ENCODE measurements around the gene VSIG8.

VSIG8 gene

GRCh38 chr1:159854693-159855192, 7.7 kb downstream of the VSIG8 start:
- DNase-seq, result no peak

DNA sequence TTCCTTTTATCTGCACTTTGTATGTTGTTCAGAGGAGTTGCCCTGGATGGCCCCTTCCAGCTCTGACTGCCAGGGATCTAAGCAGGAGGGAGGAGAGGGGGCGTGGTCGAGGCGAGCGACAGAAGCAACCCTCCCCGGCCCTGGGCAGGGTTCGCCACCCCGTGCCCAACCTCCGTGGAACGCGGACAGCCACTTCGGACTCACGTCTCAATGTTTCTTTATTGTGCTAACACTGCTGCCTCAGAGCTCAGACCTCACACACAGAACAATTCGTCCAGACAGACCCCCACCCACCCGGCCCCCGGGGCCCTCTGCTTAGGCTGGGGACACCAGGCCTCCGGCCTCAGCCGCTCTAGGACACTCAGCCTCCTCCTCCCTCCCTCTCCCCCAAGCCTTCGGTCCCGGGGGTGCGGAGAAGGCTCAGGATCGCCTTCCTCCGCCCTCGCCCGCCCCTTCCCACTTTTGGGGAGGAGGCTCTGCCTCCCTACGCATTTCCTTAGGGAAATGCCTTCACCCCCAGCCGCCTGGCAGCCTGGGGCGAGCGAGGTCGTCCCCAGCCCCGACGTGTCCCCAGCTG, 8.3 kb downstream of the VSIG8 start:
- no peak for DNase-seq

DNA sequence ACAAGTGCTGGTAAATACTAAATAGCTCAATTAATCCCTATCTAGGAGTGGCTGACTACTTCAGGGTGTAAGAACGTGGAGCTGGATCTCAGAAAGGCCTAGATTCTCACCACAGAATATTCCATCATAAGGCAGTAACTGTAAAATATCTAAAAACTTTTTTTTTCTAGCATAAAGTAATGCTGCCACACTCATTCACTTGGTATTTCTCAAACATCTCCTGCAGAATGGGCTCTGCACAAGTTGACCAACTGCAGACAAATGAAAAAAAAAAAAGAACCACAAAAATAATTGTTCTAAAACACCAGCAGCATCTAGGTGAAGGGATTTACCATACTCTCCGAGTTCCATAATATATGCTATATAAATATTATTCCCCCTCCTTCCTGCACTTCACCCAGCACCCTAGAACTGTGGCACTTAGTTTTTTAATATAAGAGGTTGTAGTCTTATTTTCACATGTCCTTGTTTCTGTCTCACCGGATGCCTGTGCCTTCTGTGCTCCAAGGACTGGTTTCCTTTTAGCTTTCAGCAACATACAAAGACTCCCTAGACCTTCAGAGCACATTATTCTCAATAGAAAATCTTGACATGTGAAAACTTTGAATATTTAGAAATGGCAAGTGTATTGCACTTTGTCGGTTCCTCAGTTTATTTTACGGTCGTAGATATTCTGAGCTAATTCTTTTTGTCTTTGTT, 8.9 kb downstream of the VSIG8 start:
- DNase-seq, result no peak

- DNase-seq, result no peak
These were observed 11.1 kb downstream of the VSIG8 start for GRCh38 chr1:159851407-159851806.

DNA sequence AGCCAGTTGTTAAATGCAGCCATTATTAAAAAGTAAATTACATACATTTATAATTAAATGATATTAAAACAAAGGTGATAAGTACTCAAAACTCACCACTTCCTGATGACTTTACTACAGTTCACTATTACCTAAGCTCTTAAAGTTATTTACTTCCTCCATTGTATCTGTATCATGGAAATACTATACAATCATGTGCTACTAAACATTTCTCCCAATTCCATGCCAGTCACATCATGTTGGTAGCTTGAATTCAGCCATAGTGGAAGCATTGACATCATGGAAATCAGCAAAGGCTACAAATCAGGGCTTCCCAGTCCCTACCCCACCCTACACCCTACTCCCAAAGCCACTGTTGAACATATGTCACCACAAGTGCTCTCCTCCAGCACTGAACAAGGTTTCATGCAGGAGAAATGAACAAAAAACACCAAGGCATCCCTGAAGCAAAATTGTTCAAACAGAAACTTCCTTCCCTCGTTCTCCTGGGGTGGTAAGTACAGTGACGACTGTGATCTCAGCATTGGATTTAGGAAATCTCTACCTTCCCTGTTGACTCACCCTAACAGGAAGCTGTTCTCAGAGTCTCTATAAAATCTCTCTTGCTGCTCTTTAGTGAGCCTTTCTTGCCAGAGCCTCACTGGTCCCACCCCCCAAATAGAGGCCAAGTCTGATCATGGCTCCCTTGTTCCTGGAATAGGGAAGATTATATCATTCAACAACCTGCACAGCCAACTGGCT, 12.7 kb downstream of the VSIG8 start:
- DNase-seq, result no peak

DNA sequence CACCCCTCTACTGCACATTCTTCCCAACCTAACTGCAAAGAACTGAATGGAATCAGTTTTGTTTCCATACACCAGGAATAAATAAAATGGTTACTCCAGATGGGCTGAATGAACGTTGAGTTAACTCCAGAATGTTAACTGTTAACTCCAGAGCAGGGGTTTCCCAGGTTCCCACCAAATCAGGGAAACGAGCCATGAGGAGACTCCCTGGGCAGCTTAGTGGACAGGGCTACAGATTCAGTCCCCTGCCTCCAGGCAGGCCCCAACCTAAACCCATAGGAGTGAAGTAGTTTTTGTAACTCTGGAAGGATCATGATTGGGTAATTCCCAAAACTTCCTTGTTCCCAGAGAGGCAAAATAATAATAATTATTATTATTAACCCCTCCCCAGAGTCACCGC, 14.1 kb downstream of the VSIG8 start:
- no peak for DNase-seq

DNA sequence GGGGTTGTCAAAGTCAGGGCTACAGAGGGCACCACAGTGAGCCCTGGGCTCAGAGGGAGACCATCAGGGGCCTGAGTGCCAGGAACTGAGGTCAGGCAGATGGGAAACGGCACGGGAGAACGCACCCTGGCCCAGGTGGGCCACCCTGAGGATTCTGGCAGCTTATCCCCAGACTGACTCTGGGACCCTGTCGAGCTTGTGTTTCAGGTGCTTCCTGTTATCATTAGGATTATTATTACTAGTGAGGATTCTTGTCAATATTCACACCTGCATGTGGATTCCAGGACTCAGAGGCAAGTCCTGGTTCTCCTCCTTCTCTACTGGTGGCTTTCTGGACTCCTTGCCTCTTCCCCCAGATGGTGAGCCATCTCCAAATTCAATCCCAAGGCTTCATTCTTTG, 15.2 kb downstream of the VSIG8 start:
- no peak for DNase-seq

DNA sequence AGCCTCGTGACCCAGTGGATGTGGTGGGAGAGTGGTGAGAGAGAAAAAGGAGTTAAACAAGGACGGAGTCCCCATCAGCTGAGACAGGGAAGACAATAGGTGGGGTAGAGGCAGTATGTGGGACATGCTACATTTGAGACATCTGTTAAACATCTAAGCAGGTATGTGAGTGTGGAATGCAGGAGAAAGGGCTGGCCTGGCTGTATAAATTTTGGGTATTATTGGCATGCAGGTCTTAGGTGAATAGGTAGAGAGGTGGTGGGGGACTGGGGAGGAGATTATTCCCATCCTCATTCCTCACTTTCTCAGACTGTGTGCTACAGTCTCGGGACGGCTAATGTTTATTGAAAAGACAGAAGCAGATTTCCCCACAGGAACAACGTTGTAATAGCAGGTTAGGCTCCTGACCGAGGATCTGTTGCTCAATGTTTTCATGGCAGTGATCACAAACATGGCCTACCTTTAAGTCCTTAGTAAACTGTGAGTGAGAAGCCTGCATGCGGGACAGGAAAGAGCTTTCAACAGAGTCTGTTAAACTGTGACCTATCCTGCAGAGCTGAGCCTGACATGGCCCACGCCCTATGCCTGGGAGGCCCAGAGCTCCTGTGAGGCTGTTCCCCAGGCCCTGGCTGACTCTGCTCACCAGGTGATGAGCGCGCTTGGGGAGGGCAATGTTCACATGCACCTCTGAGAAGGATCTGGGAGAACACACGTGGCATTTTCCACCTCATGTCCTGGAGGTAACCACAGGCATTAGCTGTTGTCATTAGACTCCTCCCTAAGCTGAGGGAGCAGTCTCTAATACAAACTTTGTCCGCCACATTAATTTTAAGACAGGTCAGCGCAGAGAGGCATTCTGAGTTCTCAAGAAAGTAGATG, 16.5 kb downstream of the VSIG8 start:
- no peak for DNase-seq

- DNase-seq, result no peak
These were observed 19.0 kb downstream of the VSIG8 start for GRCh38 chr1:159843459-159843858.

DNA sequence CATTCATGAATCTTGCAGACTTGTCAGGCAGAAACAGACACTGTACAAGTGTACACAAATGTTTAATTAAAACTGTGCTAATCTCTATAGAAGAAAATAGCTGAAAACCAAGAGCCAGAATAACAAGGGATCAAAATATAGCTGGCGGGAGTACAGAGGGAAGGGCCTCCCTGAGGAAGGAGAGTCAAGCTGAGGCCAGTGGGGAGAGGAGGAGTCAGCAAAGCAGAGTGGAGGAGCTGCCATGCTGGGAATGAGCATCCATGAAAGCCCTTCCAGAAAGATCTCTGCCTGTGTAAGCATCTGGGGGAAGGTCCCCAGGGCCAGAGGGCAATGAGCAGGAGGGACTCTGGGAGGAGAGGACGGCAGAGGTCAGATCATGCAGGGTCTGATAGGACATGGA, 20.7 kb downstream of the VSIG8 start:
- DNase-seq, result no peak

- DNase-seq, result no peak
These were observed 23.2 kb downstream of the VSIG8 start for GRCh38 chr1:159839116-159839849.

DNA sequence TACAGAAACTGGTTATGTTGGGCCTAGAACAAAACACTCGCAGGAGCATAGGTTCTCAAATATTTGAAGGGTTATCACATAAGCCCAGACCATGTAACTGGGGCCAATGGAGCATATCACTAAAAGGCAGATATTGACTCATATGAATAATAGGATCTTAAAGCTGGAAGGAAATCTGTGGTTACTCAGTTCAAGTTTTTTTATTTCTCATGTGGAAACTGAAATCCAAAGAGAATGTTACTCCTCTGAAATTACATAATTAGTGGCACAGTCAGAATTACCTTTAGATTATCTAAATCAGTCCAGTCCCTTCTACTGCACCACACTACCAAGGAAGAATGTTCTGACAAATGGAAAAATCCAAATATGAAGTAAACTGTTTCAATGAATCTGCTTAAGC, 23.7 kb downstream of the VSIG8 start:
- DNase-seq, result no peak

GRCh38 chr1:159835862-159836525, 26.5 kb downstream of the VSIG8 start:
- no peak for DNase-seq

DNA sequence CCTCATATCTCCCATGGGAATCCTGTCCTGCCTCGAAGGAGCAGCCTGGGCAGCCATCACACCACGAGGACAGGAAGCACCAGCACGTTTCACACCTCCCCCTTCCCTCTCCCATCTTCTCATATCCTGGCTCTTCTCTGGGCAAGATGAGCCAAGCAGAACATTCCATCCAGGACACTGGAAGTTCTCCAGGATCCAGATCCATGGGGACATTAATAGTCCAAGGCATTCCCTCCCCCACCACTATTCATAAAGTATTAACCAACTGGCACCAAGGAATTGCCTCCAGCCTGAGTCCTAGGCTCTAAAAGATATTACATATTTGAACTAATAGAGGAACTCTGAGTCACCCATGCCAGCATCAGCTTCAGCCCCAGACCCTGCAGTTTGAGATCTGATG, 27.1 kb downstream of the VSIG8 start:
- no peak for DNase-seq

GRCh38 chr1:159832309-159832708, 30.1 kb downstream of the VSIG8 start:
- no peak for DNase-seq

DNA sequence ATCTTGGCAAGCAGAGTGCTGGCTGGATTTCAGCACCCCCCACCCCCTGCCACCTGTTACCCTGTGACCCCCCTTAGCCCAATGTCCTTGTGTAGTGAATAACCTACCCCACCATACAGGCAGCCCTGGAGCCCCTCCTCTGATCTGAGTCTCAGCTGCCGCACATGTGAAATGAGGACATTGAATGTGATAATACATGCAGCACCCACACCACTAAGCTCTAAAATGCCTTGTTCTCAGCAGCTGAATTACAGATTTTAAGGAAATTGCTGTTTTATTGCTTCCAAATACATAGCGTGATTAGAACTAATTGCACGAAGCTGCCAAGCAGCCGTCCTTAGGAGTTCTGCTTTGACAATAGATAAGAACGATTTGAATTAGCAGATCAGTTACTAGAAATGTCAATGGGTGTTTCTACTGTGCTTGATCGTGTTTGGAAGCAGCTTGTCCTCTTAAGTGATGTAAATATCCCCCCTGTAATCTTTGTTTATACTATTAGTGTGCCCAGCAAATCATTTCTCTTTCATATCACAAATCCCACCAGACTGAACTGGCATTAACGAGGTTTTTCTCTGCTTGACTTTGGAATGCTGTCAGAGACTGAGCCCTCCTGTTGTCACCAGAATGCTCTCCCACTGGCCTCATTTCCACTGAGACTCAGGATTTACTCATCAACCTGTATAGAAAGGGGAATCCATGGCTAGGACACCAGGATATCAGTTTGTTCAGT, 30.9 kb downstream of the VSIG8 start:
- DNase-seq, result no peak

DNA sequence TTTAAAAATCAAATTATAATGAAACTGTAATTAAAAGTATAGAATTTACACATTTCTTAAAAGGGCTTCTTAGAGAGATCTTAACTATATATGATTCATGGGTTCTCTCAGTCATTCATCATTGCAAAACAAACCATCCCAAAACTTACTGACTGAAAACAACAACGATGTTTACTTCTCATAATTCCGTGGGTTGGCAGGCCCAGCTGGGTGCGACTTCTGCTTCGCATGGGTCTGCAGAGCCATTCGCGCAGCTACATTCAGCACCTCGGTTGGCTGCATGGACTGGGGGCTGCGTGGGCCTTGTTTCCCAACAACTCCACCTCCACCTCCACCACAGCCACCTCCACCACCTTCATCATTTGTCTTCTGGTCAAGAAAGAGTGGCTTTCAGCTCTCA, 31.7 kb downstream of the VSIG8 start:
- DNase-seq, result no peak

- DNase-seq, result no peak
These were observed 32.5 kb downstream of the VSIG8 start for GRCh38 chr1:159829822-159830465.

DNA sequence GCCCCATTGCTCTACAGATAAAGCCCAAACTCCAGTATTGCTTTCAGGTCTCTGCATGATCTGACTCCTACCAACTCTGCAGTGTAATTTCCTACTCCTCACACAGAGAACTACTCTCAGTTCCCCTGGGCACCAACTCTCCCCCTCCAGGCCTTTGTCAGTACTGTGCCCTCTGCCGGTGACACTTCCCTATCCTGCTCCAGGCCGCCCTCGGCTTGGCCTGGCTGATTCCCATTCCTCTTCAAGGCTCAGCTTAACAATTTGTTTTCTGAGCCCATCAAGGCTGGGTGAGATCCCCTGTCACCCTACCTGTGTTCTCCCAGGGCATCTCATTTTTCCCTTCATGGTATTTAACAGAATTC, 33.2 kb downstream of the VSIG8 start:
- peak; percentile 40 for DNase-seq

DNA sequence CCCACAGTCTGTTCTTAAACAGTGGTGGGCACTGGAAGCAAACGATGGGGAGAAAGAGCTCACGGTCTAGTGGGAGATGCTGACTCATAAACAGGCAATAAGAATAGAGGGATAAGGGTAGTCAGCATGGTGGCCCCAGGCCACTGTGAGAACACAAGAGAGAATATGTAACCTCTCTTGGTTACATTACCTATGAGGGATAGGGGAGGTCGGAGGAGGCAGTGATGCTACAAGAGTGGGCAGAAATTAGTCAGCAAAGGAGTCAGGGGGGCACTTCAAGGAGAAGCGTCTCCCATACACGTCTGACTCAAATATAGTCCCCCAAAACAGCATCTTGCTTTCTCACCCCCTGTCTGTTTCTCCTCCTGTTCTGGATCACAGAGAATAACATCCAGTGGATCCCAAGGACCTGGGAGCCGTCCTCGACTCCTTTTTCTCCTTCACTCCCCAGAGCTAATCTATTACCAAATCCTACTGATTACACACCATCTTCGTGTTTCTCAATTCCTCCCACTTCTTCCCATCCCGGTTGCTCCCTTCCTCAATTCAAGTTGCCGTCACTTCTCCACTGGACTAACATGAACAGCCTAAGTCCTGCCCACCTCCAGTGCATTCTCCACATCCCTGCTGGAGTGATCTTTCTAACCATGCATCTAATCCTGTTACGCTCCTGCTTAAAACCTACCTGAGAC, 33.7 kb downstream of the VSIG8 start:
- DNase-seq, result no peak
